IMR-90 (cell line): ENCODE data around the gene TGM2. TPM values are rescaled to one million over a fixed set of nuclear protein-coding genes. Genes with fewer than 3 reads are reported as not detected.

Source experiments
- ATAC-seq: fragments of 200-7000 bp; cut with Tn5 transposase; 2 replicates; pipeline ENCODE4 v1.9.1; 2020; ENCODE audit warnings: low read depth, mild to moderate bottlenecking, moderate library complexity
- BruUV-seq: library from RNA; stranded (reverse); fragments of 400-500 nt; replicated peaks from 2 replicates; lab custom pipeline; 2021; lab: Mats Ljungman, UMichigan
- CTCF ChIA-PET: fragments of 300-600 bp; formaldehyde crosslinking; extraction: SDS; loops from one replicate; lab custom pipeline; 2021; ENCODE audit warnings: antibody characterized with exemption; lab: Yijun Ruan, JAX
- POLR2A ChIA-PET: fragments of 300-600 bp; sonication (Branson Sonifier 250); formaldehyde crosslinking; loops from one replicate; lab custom pipeline; 2022; ENCODE audit warnings: antibody characterized with exemption; ENCODE audit not compliant: unreplicated experiment; lab: Charles Lee
- DNase-seq: peaks from one replicate; pipeline ENCODE4 v3.0.0; 2013
- H2AFZ ChIP-seq: replicated peaks from 2 replicates; pipeline ENCODE3; 2013; ENCODE audit warnings: low read length, mild to moderate bottlenecking; ENCODE audit not compliant: poor library complexity
- H2AK5ac ChIP-seq: 2 replicates; pipeline ENCODE4 v1.6.1; 2013; ENCODE audit warnings: low read depth, low read length, inconsistent platforms
- H2AK9ac ChIP-seq: replicated peaks from 2 replicates; pipeline ENCODE3; 2013; ENCODE audit warnings: mild to moderate bottlenecking, low read depth, low read length, moderate library complexity; ENCODE audit not compliant: poor library complexity
- H2BK120ac ChIP-seq: 2 replicates; pipeline ENCODE4 v1.6.1; 2013; ENCODE audit warnings: low read depth, low read length, inconsistent platforms
- H2BK15ac ChIP-seq: 3 replicates; pipeline ENCODE4 v1.6.1; 2013; ENCODE audit warnings: low read depth, low read length, inconsistent platforms
- H2BK20ac ChIP-seq: 2 replicates; pipeline ENCODE4 v1.6.1; 2013; ENCODE audit warnings: low read depth, mild to moderate bottlenecking, inconsistent platforms, low read length, moderate library complexity
- H2BK5ac ChIP-seq: 2 replicates; pipeline ENCODE4 v1.6.1; 2013; ENCODE audit warnings: mild to moderate bottlenecking, low read depth, low read length, inconsistent platforms; ENCODE audit not compliant: poor library complexity, severe bottlenecking
- H3K14ac ChIP-seq: replicated peaks from 2 replicates; pipeline ENCODE4 v1.6.1; 2013; ENCODE audit warnings: low read depth, low read length, inconsistent platforms
- H3K18ac ChIP-seq: 2 replicates; pipeline ENCODE4 v1.6.1; 2013; ENCODE audit warnings: low read depth, low read length, control low read depth
- H3K23ac ChIP-seq: 2 replicates; pipeline ENCODE4 v1.6.1; 2013; ENCODE audit warnings: low read depth, low read length, inconsistent platforms
- H3K27ac ChIP-seq: 2 replicates; pipeline ENCODE4 v1.5.1; 2013; ENCODE audit warnings: mild to moderate bottlenecking, control low read depth, low read length; ENCODE audit not compliant: insufficient read depth
- H3K27me3 ChIP-seq: 2 replicates; pipeline ENCODE4 v1.6.1; 2013; ENCODE audit warnings: low read length; ENCODE audit not compliant: control insufficient read depth, insufficient read depth
- H3K36me3 ChIP-seq: 2 replicates; pipeline ENCODE4 v1.6.1; 2013; ENCODE audit warnings: low read length, mixed read lengths; ENCODE audit not compliant: control insufficient read depth, insufficient read depth
- H3K4ac ChIP-seq: 2 replicates; pipeline ENCODE4 v1.6.1; 2013; ENCODE audit warnings: low read depth, low read length, inconsistent platforms
- H3K4me1 ChIP-seq: 2 replicates; pipeline ENCODE4 v1.6.1; 2013; ENCODE audit warnings: low read length, mixed read lengths; ENCODE audit not compliant: control insufficient read depth, insufficient read depth
- H3K4me2 ChIP-seq: 2 replicates; pipeline ENCODE4 v1.6.1; 2013; ENCODE audit warnings: low read depth, mild to moderate bottlenecking, control low read depth, low read length, moderate library complexity
- H3K4me3 ChIP-seq: 2 replicates; pipeline ENCODE4 v1.5.1; 2013; ENCODE audit warnings: low read depth, mild to moderate bottlenecking, control low read depth, low read length, moderate library complexity; ENCODE audit not compliant: insufficient read depth
- H3K56ac ChIP-seq: 2 replicates; pipeline ENCODE4 v1.6.1; 2013; ENCODE audit warnings: low read length, inconsistent platforms; ENCODE audit not compliant: insufficient read depth; ENCODE audit errors: extremely low read depth
- H3K79me1 ChIP-seq, 2 experiments: 2 replicates each; pipeline ENCODE4 v1.6.1; 2013; ENCODE audit warnings: low read length in 2 of 2, inconsistent platforms in 1 of 2, low read depth in 1 of 2
- H3K9ac ChIP-seq: 2 replicates; pipeline ENCODE4 v1.6.1; 2013; ENCODE audit warnings: low read depth, low read length, control low read depth
- H3K9me1 ChIP-seq: 2 replicates; pipeline ENCODE4 v1.6.1; 2013; ENCODE audit warnings: low read length, inconsistent platforms; ENCODE audit not compliant: insufficient read depth
- H3K9me3 ChIP-seq: 2 replicates; pipeline ENCODE4 v1.6.1; 2013; ENCODE audit warnings: low read length; ENCODE audit not compliant: control insufficient read depth, insufficient read depth
- H4K20me1 ChIP-seq: 2 replicates; pipeline ENCODE4 v1.6.1; 2013; ENCODE audit warnings: low read length, inconsistent platforms; ENCODE audit not compliant: insufficient read depth
- H4K5ac ChIP-seq: 2 replicates; pipeline ENCODE4 v1.6.1; 2013; ENCODE audit warnings: mild to moderate bottlenecking, low read depth, low read length, control low read depth
- H4K8ac ChIP-seq, 2 experiments: 2 replicates each; pipeline ENCODE4 v1.6.1; 2013; ENCODE audit warnings: low read depth in 2 of 2, low read length in 2 of 2, control low read depth in 1 of 2, inconsistent platforms in 1 of 2
- H4K91ac ChIP-seq: 2 replicates; pipeline ENCODE4 v1.6.1; 2013; ENCODE audit warnings: low read depth, low read length, inconsistent platforms; ENCODE audit not compliant: insufficient read depth
- BHLHE40 ChIP-seq: fragments of 150-350 bp; IDR thresholded peaks from 2 replicates; pipeline ENCODE4 v1.6.1; 2016; ENCODE audit warnings: mild to moderate bottlenecking, low read depth, low read length
- CTCF ChIP-seq: conservative IDR thresholded peaks from 2 replicates; pipeline ENCODE4 v1.5.1; 2012; ENCODE audit warnings: mild to moderate bottlenecking, low read depth, low read length, improper control_type of control experiment
- FOS ChIP-seq: fragments of 150-350 bp; IDR thresholded peaks from 2 replicates; pipeline ENCODE4 v1.6.1; 2016; ENCODE audit warnings: low read depth, low read length
- MAZ ChIP-seq: IDR thresholded peaks from 2 replicates; pipeline ENCODE4 v1.6.1; 2012; ENCODE audit warnings: low read depth, mild to moderate bottlenecking, low read length, improper control_type of control experiment, moderate library complexity, borderline replicate concordance
- SMC3 ChIP-seq: fragments of 150-350 bp; IDR thresholded peaks from 2 replicates; pipeline ENCODE4 v1.6.1; 2016; ENCODE audit warnings: low read depth, mild to moderate bottlenecking, antibody characterized with exemption, low read length, moderate library complexity
- WGBS, 2 experiments: methylation state at CpG; one replicate each; pipeline versions ENCODE4 v1.1.5 to v1.1.7; 2013; ENCODE audit warnings: missing lambda C conversion rate in 2 of 2; ENCODE audit not compliant: insufficient read length in 1 of 2; ENCODE audit errors: extremely low coverage in 2 of 2; 5-methylcytosine and 5-hydroxymethylcytosine counted together
- dilution Hi-C: fragments of 300-500 bp; cut with HindIII; formaldehyde crosslinking; loops from one replicate; pipeline ENCODE4 v1.14.3; 2018; ENCODE audit warnings: low sequenced_read_pairs; ENCODE audit not compliant: unreplicated experiment
- in situ Hi-C: fragments of 300-500 bp; cut with MboI; formaldehyde crosslinking; loops from 3 replicates; pipeline ENCODE4 v1.14.3; 2019; ENCODE audit warnings: low sequenced_read_pairs, inconsistent platforms, mixed read lengths
- intact Hi-C: fragments of 100-400 bp; cut with micrococcal nuclease; formaldehyde crosslinking; loops from 2 replicates; pipeline ENCODE4 v1.10.0; 2022
- polyA plus RNA-seq, 3 experiments: library from polyadenylated mRNA; depleted of rRNA; stranded (reverse); fragments of >200 nt; gene quantifications; 2 replicates each; pipeline ENCODE4 v1.2.3, GENCODE V29; 2012; ENCODE audit warnings: low replicate concordance in 1 of 3
- total RNA-seq: library from RNA; depleted of rRNA; stranded (reverse); fragments of >200 nt; gene quantifications from 2 replicates; pipeline ENCODE4 v1.2.3, GENCODE V29; 2012

The TGM2 gene
- total and polyA plus RNA-seq, 2 of the 4 experiments (the other 2 are of a cell fraction): 239 to 268 TPM

- H3K4me3 ChIP-seq: no peak overlapping the region
- H3K14ac ChIP-seq: peak overlapping the region; percentile 85
- peaks cover 79% of the 10 kb centered on the region for H3K36me3 ChIP-seq
- H2BK5ac ChIP-seq: peak overlapping the region; percentile 33
- no peaks in the 10 kb centered on the region for H4K20me1 ChIP-seq
- peak overlapping the region; percentile 5; the same call in 1 of the 2 replicates for H3K27ac ChIP-seq
- H2AK5ac ChIP-seq: peak overlapping the region; percentile 87
- dilution Hi-C loops (no loop called here), in situ Hi-C loops (no loop called here), intact Hi-C loops (no loop called here)
- peak overlapping the region; percentile 46 to 70 for H4K8ac ChIP-seq
- peak overlapping the region; percentile 87 for H2AK9ac ChIP-seq
- 32% methylated on average over 3 of the region's 9 CpGs; no CpG with 5 or more reads in 1 of the 2 experiments for WGBS, 2 experiments
- peaks cover 7% of the 10 kb centered on the region for H3K4me1 ChIP-seq
- H3K56ac ChIP-seq: no peak overlapping the region
- peak overlapping the region; percentile 82 for H2AFZ ChIP-seq
- peak overlapping the region; percentile 73 for H2BK20ac ChIP-seq
- no peak overlapping the region for H3K4me2 ChIP-seq
- H3K4ac ChIP-seq: peak overlapping the region; percentile 93
- TF ChIP-seq BHLHE40 (no peak), FOS (no peak), MAZ (peak; percentile 66; the same call in 1 of the 2 replicates), SMC3 (no peak), CTCF (no peak)
- H3K23ac ChIP-seq: peak overlapping the region; percentile 69
- no TSS peak for BruUV-seq
- H2BK120ac ChIP-seq: peak overlapping the region; percentile 94
- peak overlapping the region; percentile 76 for H4K91ac ChIP-seq
- ChIA-PET CTCF (no interaction called here), POLR2A (no interaction called here)
- peak; percentile 55 for ATAC-seq
- H3K9me1 ChIP-seq: peaks cover 20% of the 10 kb centered on the region
- H2BK15ac ChIP-seq: peak overlapping the region; percentile 45; the same call in 2 of the 3 replicates
- H3K9ac ChIP-seq: no peak overlapping the region
- H4K5ac ChIP-seq: peak overlapping the region; percentile 51; the same call in 1 of the 2 replicates
- peak; percentile 64 for DNase-seq
- peaks cover 0 to 7% of the 10 kb centered on the region in 2 experiments; a peak in 2 of 4 replicates for H3K79me1 ChIP-seq
- peak overlapping the region; percentile 19; the same call in 1 of the 2 replicates for H3K18ac ChIP-seq
- no peaks in the 10 kb centered on the region for H3K27me3 ChIP-seq
- H3K9me3 ChIP-seq: no peaks in the 10 kb centered on the region
These were observed 30.4 kb downstream of the TGM2 start for GRCh38 chr20:38134427-38135270.
